PC-3 (cell line): Measurements from ENCODE around the gene NKIRAS1.

ENCODE experiments used
- EZH2phosphoT487 ChIP-seq: fragments of 300-600 bp; sonication (generic); IDR thresholded peaks from 2 replicates; pipeline ENCODE4 v1.6.1; 2018; ENCODE audit warnings: mild to moderate bottlenecking, antibody characterized with exemption, low read length, borderline replicate concordance
- TF ChIP-seq, protein P1 (sequence below): fragments of 300-600 bp; sonication (generic); conservative IDR thresholded peaks from 2 replicates; pipeline ENCODE4 v1.5.1; 2017; ENCODE audit warnings: antibody characterized with exemption, low read depth, mild to moderate bottlenecking, low read length

DNA sequence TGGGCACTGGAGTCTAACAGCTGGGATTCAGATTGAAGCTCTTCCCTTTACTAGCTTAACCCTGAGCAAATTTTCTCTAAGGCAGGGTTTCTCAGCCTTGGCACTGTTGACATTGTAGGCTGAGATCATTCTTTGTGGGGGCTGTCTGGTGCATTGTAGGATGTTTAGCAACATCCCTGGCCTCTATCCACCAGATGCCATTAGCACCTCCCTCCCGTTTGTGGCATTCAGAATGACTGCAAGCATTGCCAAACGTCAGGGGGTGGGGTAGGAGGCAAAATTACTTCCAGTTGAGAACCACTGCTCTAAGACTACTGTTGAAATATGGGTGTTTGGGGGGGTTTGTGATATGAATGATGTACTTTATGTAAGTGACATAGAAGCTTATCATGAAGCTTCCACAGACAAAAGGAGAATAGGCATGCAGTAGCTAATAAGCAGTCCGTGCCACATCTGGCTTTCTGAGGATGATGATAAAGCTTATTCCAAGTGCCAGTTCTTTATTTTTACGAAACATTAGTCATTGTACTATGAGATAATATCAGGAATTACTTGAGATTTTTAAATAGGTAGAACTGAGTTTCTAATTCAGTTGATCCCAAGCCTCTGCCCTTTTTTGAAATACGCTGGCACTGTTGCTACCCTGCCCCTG, 39.3 kb downstream of the NKIRAS1 start:
- TF ChIP-seq, protein P1, sequence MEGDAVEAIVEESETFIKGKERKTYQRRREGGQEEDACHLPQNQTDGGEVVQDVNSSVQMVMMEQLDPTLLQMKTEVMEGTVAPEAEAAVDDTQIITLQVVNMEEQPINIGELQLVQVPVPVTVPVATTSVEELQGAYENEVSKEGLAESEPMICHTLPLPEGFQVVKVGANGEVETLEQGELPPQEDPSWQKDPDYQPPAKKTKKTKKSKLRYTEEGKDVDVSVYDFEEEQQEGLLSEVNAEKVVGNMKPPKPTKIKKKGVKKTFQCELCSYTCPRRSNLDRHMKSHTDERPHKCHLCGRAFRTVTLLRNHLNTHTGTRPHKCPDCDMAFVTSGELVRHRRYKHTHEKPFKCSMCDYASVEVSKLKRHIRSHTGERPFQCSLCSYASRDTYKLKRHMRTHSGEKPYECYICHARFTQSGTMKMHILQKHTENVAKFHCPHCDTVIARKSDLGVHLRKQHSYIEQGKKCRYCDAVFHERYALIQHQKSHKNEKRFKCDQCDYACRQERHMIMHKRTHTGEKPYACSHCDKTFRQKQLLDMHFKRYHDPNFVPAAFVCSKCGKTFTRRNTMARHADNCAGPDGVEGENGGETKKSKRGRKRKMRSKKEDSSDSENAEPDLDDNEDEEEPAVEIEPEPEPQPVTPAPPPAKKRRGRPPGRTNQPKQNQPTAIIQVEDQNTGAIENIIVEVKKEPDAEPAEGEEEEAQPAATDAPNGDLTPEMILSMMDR = no peak
- TF ChIP-seq EZH2phosphoT487 = no peak
